Body of pancreas (tissue), 4 donors: Measurements from ENCODE around the gene RHBG. TPM values are rescaled to one million over a fixed set of nuclear protein-coding genes. Genes with fewer than 3 reads are reported as not detected.

Experiments used
- ATAC-seq: fragments of 150-250 bp; one replicate; pipeline ENCODE4 v1.9.1; 2016
- DNase-seq, 4 donors: peaks; one replicate each; pipeline ENCODE4 v3.0.0-alpha.2; 2019
- H3K27ac ChIP-seq, 4 donors: fragments of 200-600 bp; sonication (generic); 1 replicate in 3 of 4; 2 replicates in 1 of 4; pipeline versions ENCODE4 v1.5.1 to v1.6.1; 2016 to 2019; ENCODE audit warnings: mild to moderate bottlenecking in 1 of 4, mixed read lengths in 1 of 4, moderate library complexity in 1 of 4
- H3K27me3 ChIP-seq, 2 donors: fragments of 200-600 bp; sonication (generic); one replicate each; pipeline ENCODE4 v1.6.0; 2016; ENCODE audit warnings: mild to moderate bottlenecking in 1 of 2
- H3K36me3 ChIP-seq, 2 donors: fragments of 200-600 bp; sonication (generic); replicated peaks in 1 of 2; 2 replicates each; pipeline ENCODE4 v1.5.1; 2016; ENCODE audit warnings: low read depth in 2 of 2; ENCODE audit not compliant: insufficient read depth in 1 of 2
- H3K4me1 ChIP-seq: fragments of 200-600 bp; sonication (generic); one replicate; pipeline ENCODE4 v1.6.0; 2016
- H3K4me3 ChIP-seq, 2 donors: fragments of 200-600 bp; sonication (generic); 1 replicate in 1 of 2; 2 replicates in 1 of 2; pipeline ENCODE4 v1.5.1; 2016 to 2019
- H3K9me3 ChIP-seq, 3 donors: fragments of 200-600 bp; sonication (generic); 1 replicate in 2 of 3; 2 replicates in 1 of 3; pipeline ENCODE4 v1.5.1; 2016
- POLR2A ChIP-seq, 3 donors: fragments of 450-650 bp; IDR thresholded peaks; one replicate each; pipeline ENCODE4 v1.6.1; 2016; ENCODE audit warnings: antibody characterized with exemption in 3 of 3, mild to moderate bottlenecking in 2 of 3
- WGBS, 2 donors: methylation state at CpG; one replicate each; pipeline ENCODE4 v1.1.5; 2017; 5-methylcytosine and 5-hydroxymethylcytosine counted together
- intact Hi-C: fragments of 100-400 bp; cut with DNase I; formaldehyde crosslinking; loops from one replicate; pipeline ENCODE4 v1.15.1; 2023
- total RNA-seq, 2 donors: library from RNA; depleted of rRNA; stranded (reverse); fragments of >200 nt; gene quantifications; one replicate each; pipeline ENCODE4 v1.1.0, GENCODE V29; 2016
- TF ChIP-seq, protein P1 (sequence below), 7 experiments: fragments of 450-650 bp in 4 of 7; fragments of 200-600 bp in 3 of 7; sonication (generic) in 3 of 7; IDR thresholded peaks; one replicate each; pipeline ENCODE4 v1.5.1; 2016 to 2019; ENCODE audit warnings: antibody characterized with exemption in 7 of 7

The RHBG gene
- total RNA-seq, 2 donors from 2014 or later = 3.3 TPM; not detected in 1

DNA sequence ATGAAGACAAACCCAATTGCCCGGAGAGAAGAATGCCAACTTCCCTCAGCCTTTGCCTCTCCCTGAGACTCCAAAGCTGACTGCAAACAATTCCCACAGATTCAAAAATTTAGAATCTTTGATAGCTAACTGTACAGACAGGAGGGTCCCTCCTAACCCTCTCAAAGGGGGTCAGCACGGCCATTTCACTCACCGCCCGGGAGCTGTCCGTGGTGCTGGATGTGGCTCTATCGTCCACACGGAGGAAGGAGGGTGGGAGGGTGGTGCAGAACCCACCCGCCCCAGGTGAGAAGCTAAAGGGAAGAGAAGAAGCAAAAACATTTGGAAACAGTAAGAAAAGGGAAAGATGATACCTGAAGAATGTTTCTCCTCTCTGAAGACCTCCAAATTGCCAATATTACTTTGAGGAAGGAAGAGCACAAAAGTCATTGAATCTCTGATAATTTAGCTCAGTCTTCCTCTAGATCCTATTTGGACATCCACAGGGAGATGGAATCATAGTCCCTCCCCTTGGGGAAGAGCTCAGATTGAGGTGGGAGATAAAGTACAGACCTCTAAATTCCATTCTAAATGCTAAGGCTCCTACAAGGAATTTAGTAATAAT lies 45.6 kb downstream of the RHBG start:
- WGBS, 2 donors = 16 to 19% methylated on average over 8 of the region's 8 CpGs
- Histone ChIP-seq H3K9me3 (no peaks in the 10 kb centered on the region), H3K4me3 (no peak overlapping the region), H3K4me1 (no peaks in the 10 kb centered on the region), H3K27me3 (peaks cover 0 to 22% of the 10 kb centered on the region in 2 donors), H3K27ac (no peak overlapping the region), H3K36me3 (no peaks in the 10 kb centered on the region)
- no peak for TF ChIP-seq POLR2A (IDR thresholded peaks at IDR 0.05)
- TF ChIP-seq, protein P1, sequence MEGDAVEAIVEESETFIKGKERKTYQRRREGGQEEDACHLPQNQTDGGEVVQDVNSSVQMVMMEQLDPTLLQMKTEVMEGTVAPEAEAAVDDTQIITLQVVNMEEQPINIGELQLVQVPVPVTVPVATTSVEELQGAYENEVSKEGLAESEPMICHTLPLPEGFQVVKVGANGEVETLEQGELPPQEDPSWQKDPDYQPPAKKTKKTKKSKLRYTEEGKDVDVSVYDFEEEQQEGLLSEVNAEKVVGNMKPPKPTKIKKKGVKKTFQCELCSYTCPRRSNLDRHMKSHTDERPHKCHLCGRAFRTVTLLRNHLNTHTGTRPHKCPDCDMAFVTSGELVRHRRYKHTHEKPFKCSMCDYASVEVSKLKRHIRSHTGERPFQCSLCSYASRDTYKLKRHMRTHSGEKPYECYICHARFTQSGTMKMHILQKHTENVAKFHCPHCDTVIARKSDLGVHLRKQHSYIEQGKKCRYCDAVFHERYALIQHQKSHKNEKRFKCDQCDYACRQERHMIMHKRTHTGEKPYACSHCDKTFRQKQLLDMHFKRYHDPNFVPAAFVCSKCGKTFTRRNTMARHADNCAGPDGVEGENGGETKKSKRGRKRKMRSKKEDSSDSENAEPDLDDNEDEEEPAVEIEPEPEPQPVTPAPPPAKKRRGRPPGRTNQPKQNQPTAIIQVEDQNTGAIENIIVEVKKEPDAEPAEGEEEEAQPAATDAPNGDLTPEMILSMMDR (IDR thresholded peaks at IDR 0.05) = no peak
- no peak for DNase-seq
- no peak for ATAC-seq
- intact Hi-C loops = no loop called here

DNA sequence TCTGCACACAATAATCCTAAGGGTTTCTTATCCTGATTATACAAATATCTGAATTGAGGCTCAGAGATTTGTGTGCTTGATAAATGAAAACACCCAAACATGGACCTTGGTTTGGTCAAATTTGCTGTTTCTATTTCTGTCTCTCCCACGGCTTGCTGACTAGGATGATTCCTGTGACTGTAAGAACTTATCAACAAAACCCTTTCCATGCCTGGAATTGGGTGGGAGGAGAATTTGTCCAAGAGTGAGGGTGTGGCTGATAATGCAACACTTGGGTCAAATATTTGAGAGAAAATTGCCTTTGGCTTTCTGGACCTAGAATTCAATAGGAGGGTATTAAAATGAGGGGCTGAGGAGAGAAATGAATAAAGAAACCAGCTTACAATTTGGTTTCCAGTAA lies 48.0 kb downstream of the RHBG start:
- ATAC-seq = no peak
- no peak overlapping the region for H3K4me3 ChIP-seq
- no peak overlapping the region for H3K27ac ChIP-seq
- H3K9me3 ChIP-seq = no peaks in the 10 kb centered on the region
- H3K27me3 ChIP-seq = peaks cover 0 to 40% of the 10 kb centered on the region in 2 donors
- DNase-seq = no peak
- H3K4me1 ChIP-seq = peaks cover 21% of the 10 kb centered on the region
- intact Hi-C loops = no loop called here
- TF ChIP-seq, protein P1 (IDR thresholded peaks at IDR 0.05) = no peak
- TF ChIP-seq POLR2A (IDR thresholded peaks at IDR 0.05) = no peak
- WGBS, 2 donors = 33 to 43% methylated on average over 1 of the region's 1 CpG
- H3K36me3 ChIP-seq = no peaks in the 10 kb centered on the region

DNA sequence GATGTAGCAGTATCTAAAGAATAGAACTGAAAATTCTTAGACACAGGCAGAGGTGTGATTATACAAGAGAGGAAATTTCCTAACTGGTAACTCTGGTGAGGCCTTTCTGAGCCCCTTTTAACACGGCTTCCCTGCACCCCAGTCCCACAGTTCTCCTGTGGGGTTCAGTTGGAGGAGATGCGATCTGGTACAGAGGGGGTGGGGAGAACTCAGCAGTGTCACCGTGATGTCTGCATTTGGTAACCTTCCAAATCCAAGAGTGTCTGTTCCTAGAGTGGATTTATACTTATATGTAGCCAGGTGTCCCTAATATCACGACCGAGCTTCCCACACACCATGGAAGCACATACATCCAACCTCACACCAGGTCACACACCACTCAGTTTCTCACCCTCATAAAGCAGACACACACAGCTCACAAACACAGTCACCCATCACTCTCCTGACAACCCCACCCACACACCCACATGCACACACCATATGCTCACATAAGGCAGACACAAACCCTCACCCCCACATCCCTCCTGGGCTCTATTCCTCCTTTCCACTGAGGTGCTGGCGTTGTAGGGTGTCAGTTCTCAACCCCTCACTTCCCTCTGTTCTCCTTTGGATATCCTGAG lies 48.5 kb downstream of the RHBG start:
- Histone ChIP-seq H3K4me3 (no peak overlapping the region), H3K4me1 (peaks cover 26% of the 10 kb centered on the region), H3K36me3 (no peaks in the 10 kb centered on the region), H3K27ac (no peak overlapping the region), H3K27me3 (peaks cover 0 to 40% of the 10 kb centered on the region in 2 donors), H3K9me3 (no peaks in the 10 kb centered on the region)
- DNase-seq (no peak), ATAC-seq (no peak)
- 58 to 70% methylated on average over 6 of the region's 6 CpGs for WGBS, 2 donors
- TF ChIP-seq, protein P1 (IDR thresholded peaks at IDR 0.05) = no peak
- no peak for TF ChIP-seq POLR2A (IDR thresholded peaks at IDR 0.05)
- intact Hi-C loops = no loop called here

DNA sequence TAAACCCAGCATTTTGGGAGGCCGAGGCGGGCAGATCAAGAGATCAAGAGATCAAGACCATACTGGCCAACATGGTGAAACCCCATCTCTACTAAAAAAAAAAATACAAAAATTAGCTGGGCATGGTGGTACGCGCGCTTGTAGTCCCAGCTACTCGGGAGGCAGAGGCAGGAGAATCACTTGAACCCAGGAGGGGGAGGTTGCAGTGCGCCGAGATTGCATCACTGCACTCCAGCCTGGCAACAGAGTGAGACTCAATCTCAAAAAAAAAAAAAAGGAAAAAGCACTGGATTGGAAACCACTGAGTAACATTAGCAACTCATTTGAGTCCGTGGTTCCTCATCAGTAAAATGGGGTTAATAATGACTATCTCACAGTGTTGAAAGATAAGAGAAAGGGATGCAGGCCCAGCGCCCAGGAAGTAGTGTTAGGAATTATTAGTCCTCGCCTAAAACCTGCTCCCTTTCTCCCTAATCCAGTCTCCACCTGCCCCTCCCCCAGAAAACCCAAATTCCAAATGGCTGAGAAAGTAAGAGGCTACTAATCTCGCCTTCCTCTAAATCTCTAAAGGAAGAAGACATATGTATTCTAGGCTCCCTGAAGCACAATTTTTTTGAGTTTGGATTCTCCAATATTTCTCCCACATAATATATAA lies 49.5 kb downstream of the RHBG start:
- TF ChIP-seq, protein P1 (IDR thresholded peaks at IDR 0.05) = no peak
- TF ChIP-seq POLR2A (IDR thresholded peaks at IDR 0.05) = no peak
- Histone ChIP-seq H3K9me3 (no peaks in the 10 kb centered on the region), H3K4me1 (peaks cover 31% of the 10 kb centered on the region), H3K4me3 (no peak overlapping the region), H3K27ac (no peak overlapping the region), H3K36me3 (no peaks in the 10 kb centered on the region), H3K27me3 (peaks cover 0 to 40% of the 10 kb centered on the region in 2 donors)
- intact Hi-C loops = no loop called here
- no peak for ATAC-seq
- DNase-seq = no peak
- WGBS, 2 donors = 83 to 85% methylated on average over 12 of the region's 12 CpGs
